GM12878 (cell line): ENCODE results near the gene SP110. TPM values are rescaled to one million over a fixed set of nuclear protein-coding genes. Genes with fewer than 3 reads are reported as not detected.

ENCODE experiments used
- ATAC-seq: fragments of 200-7000 bp; cut with Tn5 transposase; 3 replicates; pipeline ENCODE4 v1.9.1; 2020; ENCODE audit warnings: mild to moderate bottlenecking, moderate library complexity
- BruUV-seq: library from RNA; stranded (reverse); fragments of 400-500 nt; replicated peaks from 2 replicates; lab custom pipeline; 2021; lab: Mats Ljungman, UMichigan
- CTCF ChIA-PET: fragments of 300-600 bp; sonication (Branson Sonifier 250); formaldehyde crosslinking; extraction: SDS; loops from one replicate; lab custom pipeline; 2021; ENCODE audit warnings: inconsistent platforms; lab: Yijun Ruan, JAX
- POLR2A ChIA-PET: fragments of 350-600 bp; formaldehyde crosslinking; extraction: SDS; loops from one replicate; lab custom pipeline; 2021; ENCODE audit warnings: inconsistent platforms; lab: Charles Lee
- RAD21 ChIA-PET: fragments of 300-600 bp; sonication (Branson Sonifier 250); formaldehyde crosslinking; loops from one replicate; lab custom pipeline; 2023; ENCODE audit warnings: antibody characterized with exemption; ENCODE audit not compliant: unreplicated experiment; lab: Charles Lee
- SMC1A ChIA-PET: fragments of 300-600 bp; sonication (Branson Sonifier 250); formaldehyde crosslinking; loops from one replicate; lab custom pipeline; 2023; ENCODE audit not compliant: unreplicated experiment, uncharacterized antibody; lab: Charles Lee
- DNase-seq: peaks from one replicate; pipeline ENCODE4 v3.0.0-alpha.2; 2011; ENCODE audit warnings: low read depth, low spot score
- FAIRE-seq: peaks from 3 replicates; lab custom pipeline; 2011; peaks lifted over from hg19 to GRCh38; lab: Jason Lieb, UNC
- H2AFZ ChIP-seq: 2 replicates; pipeline ENCODE4 v1.6.0; 2011; ENCODE audit warnings: low read depth, low read length, control low read depth; ENCODE audit not compliant: control insufficient read depth
- H3K27ac ChIP-seq: 2 replicates; pipeline ENCODE4 v1.5.1; 2011; ENCODE audit warnings: control low read depth; ENCODE audit not compliant: control insufficient read depth, insufficient read depth
- H3K27me3 ChIP-seq, 2 experiments: replicated peaks in 1 of 2; 2 replicates each; pipeline versions ENCODE4 v1.6.0 to v1.6.1; 2011; ENCODE audit warnings: low read length in 1 of 2; ENCODE audit not compliant: control insufficient read depth in 2 of 2, insufficient read depth in 2 of 2
- H3K36me3 ChIP-seq, 2 experiments: 2 replicates each; pipeline ENCODE4 v1.5.1; 2011; ENCODE audit warnings: low read length in 1 of 2; ENCODE audit not compliant: control insufficient read depth in 2 of 2, insufficient read depth in 2 of 2
- H3K4me1 ChIP-seq: 2 replicates; pipeline ENCODE4 v1.6.1; 2011; ENCODE audit warnings: mild to moderate bottlenecking, low read length, moderate library complexity, mixed read lengths; ENCODE audit not compliant: control insufficient read depth, insufficient read depth
- H3K4me2 ChIP-seq: 2 replicates; pipeline ENCODE4 v1.6.0; 2011; ENCODE audit warnings: control low read depth; ENCODE audit not compliant: control insufficient read depth, insufficient read depth
- H3K4me3 ChIP-seq: fragments of 200-600 bp; sonication (generic); 2 replicates; pipeline ENCODE4 v1.5.1; 2016
- H3K79me2 ChIP-seq: 2 replicates; pipeline ENCODE4 v1.6.0; 2011; ENCODE audit warnings: low read length; ENCODE audit not compliant: control insufficient read depth, insufficient read depth
- H3K9ac ChIP-seq: 2 replicates; pipeline ENCODE4 v1.8.0; 2011; ENCODE audit warnings: low read length, control low read depth, mixed read lengths; ENCODE audit not compliant: control insufficient read depth, insufficient read depth
- H3K9me3 ChIP-seq: replicated peaks from 3 replicates; pipeline ENCODE4 v1.5.1; 2011; ENCODE audit warnings: mild to moderate bottlenecking, low read length; ENCODE audit not compliant: control insufficient read depth, insufficient read depth
- H4K20me1 ChIP-seq: 2 replicates; pipeline ENCODE4 v1.6.0; 2011; ENCODE audit not compliant: control insufficient read depth, insufficient read depth
- CREM ChIP-seq: IDR thresholded peaks from 2 replicates; pipeline ENCODE4 v1.6.1; 2014; ENCODE audit warnings: antibody characterized with exemption, low read depth
- JUND ChIP-seq: IDR thresholded peaks from 2 replicates; pipeline ENCODE4 v1.6.1; 2012; ENCODE audit warnings: low read depth, mild to moderate bottlenecking, low read length, improper control_type of control experiment, moderate library complexity
- LARP7 ChIP-seq: fragments of 450-650 bp; IDR thresholded peaks from 2 replicates; pipeline ENCODE4 v1.6.1; 2017; ENCODE audit warnings: mild to moderate bottlenecking
- MEF2A ChIP-seq: IDR thresholded peaks from 2 replicates; pipeline ENCODE4 v1.6.1; 2011; ENCODE audit warnings: low read depth, mild to moderate bottlenecking, low read length, moderate library complexity; ENCODE audit not compliant: insufficient read depth
- MTA3 ChIP-seq: IDR thresholded peaks from 2 replicates; pipeline ENCODE4 v1.6.1; 2012; ENCODE audit warnings: low read length, inconsistent platforms, borderline replicate concordance
- SPI1 ChIP-seq: IDR thresholded peaks from 2 replicates; pipeline ENCODE4 v1.6.1; 2011; ENCODE audit warnings: low read depth, mild to moderate bottlenecking, low read length, moderate library complexity, borderline replicate concordance; ENCODE audit not compliant: insufficient read depth
- WRNIP1 ChIP-seq: IDR thresholded peaks from 2 replicates; pipeline ENCODE4 v1.6.1; 2011; ENCODE audit warnings: low read depth, low read length, improper control_type of control experiment, borderline replicate concordance
- YBX1 ChIP-seq: fragments of 450-650 bp; IDR thresholded peaks from 2 replicates; pipeline ENCODE4 v1.6.1; 2016; ENCODE audit warnings: antibody characterized with exemption
- WGBS: methylation state at CpG from one replicate; pipeline ENCODE4 v1.1.6; 2016; ENCODE audit warnings: low lambda C conversion rate; ENCODE audit not compliant: insufficient replicate concordance, insufficient coverage; ENCODE audit errors: missing lambda C conversion rate; 5-methylcytosine and 5-hydroxymethylcytosine counted together
- in situ Hi-C: fragments of 300-500 bp; cut with MboI; formaldehyde crosslinking; loops from 9 replicates; pipeline ENCODE4 v1.14.3; 2018; ENCODE audit warnings: mixed read lengths
- intact Hi-C: fragments of 100-400 bp; cut with micrococcal nuclease; formaldehyde crosslinking; loops from one replicate; pipeline ENCODE4 v1.14.2; 2022; ENCODE audit not compliant: unreplicated experiment
- polyA plus RNA-seq, 11 experiments: library from polyadenylated mRNA; depleted of rRNA in 4 of 11; unstranded in 6 of 11; stranded (reverse) in 5 of 11; fragments of >200 nt; fragmentation: Nextera tagmentation in 4 of 11; fragmentation: Illumina TruSeq in 1 of 11; extraction: Ambion mirVana in 4 of 11; extraction: Trizol in 1 of 11; gene quantifications; 1 replicate in 1 of 11; 2 replicates in 10 of 11; pipeline versions ENCODE4 v1.2.1 to v1.2.3, GENCODE V29; 2011 to 2016; ENCODE audit warnings: inconsistent platforms in 2 of 11, missing spikeins in 2 of 11, low read depth in 1 of 11
- total RNA-seq, 4 experiments: library from RNA; depleted of rRNA in 3 of 4; stranded (reverse); fragments of >200 nt in 3 of 4; fragmentation: Illumina TruSeq in 1 of 4; extraction: Trizol in 1 of 4; gene quantifications; 2 replicates each; pipeline versions ENCODE4 v1.2.1 to v1.2.3, GENCODE V29; 2013 to 2021
- TF ChIP-seq, protein P1 (sequence below): fragments of 450-650 bp; IDR thresholded peaks from 2 replicates; pipeline ENCODE4 v1.6.1; 2017; ENCODE audit warnings: mild to moderate bottlenecking, low read depth, inconsistent platforms; ENCODE audit not compliant: poor library complexity, severe bottlenecking
- TF ChIP-seq, protein P2 (sequence below): fragments of 150-350 bp; IDR thresholded peaks from 2 replicates; pipeline ENCODE4 v1.6.1; 2016; ENCODE audit warnings: low read depth, low read length

SP110 gene
- total and polyA plus RNA-seq, 10 of the 15 experiments (the other 5 are each of a cell fraction or from before 2014, with no cell fraction given): 81.2 to 149 (median 100) TPM

DNA sequence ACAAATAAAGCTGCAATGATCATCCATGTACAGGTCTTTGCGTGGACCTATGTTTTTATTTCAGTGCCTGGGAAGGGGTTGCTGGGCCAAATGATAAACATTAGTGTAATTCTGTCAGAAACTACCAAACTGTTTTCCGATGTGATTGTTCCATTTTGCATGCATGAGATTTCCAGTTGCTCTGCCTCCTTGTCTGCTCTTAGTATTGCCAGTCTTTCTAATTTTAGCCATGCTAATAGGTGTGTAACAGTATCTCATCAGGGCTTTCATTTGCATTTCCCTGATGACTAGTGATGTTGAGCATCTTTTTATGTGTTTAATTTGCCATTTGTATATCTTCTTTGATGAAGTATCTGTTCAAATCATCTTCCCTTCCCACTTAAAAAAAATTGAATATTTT is 67.5 kb downstream of the SP110 start (continued):
- TF ChIP-seq MEF2A: no peak
- no peak for TF ChIP-seq MTA3
- no peak for TF ChIP-seq WRNIP1
- TF ChIP-seq CREM: no peak
- TF ChIP-seq, protein P1, sequence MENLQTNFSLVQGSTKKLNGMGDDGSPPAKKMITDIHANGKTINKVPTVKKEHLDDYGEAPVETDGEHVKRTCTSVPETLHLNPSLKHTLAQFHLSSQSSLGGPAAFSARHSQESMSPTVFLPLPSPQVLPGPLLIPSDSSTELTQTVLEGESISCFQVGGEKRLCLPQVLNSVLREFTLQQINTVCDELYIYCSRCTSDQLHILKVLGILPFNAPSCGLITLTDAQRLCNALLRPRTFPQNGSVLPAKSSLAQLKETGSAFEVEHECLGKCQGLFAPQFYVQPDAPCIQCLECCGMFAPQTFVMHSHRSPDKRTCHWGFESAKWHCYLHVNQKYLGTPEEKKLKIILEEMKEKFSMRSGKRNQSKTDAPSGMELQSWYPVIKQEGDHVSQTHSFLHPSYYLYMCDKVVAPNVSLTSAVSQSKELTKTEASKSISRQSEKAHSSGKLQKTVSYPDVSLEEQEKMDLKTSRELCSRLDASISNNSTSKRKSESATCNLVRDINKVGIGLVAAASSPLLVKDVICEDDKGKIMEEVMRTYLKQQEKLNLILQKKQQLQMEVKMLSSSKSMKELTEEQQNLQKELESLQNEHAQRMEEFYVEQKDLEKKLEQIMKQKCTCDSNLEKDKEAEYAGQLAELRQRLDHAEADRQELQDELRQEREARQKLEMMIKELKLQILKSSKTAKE: no peak

DNA sequence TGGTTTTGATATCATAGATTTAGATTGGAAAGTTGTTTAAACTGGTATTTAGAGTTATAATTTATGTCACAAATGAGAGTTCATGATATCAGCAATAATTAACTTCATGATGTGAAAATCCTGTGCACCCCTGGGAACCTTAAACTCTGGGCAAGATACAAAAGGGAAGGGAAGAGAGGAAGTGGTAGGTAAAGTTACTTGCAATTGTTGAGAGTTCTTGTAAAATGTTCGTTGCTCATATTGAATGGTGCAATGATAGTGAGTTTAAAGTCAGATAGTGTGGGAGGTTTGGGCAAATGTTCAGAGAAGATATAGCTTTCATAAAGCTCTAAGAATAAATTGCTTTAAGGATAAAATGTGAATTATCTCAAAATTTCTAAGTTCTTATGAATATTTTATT is 75.4 kb downstream of the SP110 start:
- intact Hi-C loops: no loop called here
- Histone ChIP-seq H2AFZ (no peak overlapping the region), H3K9ac (no peak overlapping the region), H3K9me3 (no peaks in the 10 kb centered on the region; the same call in 2 of the 3 replicates), H3K36me3 (no peaks in the 10 kb centered on the region), H4K20me1 (no peaks in the 10 kb centered on the region), H3K27ac (no peak overlapping the region), H3K4me1 (no peaks in the 10 kb centered on the region), H3K27me3 (no peaks in the 10 kb centered on the region), H3K79me2 (no peaks in the 10 kb centered on the region), H3K4me2 (no peak overlapping the region), H3K4me3 (no peak overlapping the region)
- no peak for ATAC-seq
- no TSS peak for BruUV-seq
- no peak for TF ChIP-seq LARP7
- no peak for TF ChIP-seq YBX1
- TF ChIP-seq SPI1: no peak
- no peak for TF ChIP-seq JUND
- TF ChIP-seq, protein P2, sequence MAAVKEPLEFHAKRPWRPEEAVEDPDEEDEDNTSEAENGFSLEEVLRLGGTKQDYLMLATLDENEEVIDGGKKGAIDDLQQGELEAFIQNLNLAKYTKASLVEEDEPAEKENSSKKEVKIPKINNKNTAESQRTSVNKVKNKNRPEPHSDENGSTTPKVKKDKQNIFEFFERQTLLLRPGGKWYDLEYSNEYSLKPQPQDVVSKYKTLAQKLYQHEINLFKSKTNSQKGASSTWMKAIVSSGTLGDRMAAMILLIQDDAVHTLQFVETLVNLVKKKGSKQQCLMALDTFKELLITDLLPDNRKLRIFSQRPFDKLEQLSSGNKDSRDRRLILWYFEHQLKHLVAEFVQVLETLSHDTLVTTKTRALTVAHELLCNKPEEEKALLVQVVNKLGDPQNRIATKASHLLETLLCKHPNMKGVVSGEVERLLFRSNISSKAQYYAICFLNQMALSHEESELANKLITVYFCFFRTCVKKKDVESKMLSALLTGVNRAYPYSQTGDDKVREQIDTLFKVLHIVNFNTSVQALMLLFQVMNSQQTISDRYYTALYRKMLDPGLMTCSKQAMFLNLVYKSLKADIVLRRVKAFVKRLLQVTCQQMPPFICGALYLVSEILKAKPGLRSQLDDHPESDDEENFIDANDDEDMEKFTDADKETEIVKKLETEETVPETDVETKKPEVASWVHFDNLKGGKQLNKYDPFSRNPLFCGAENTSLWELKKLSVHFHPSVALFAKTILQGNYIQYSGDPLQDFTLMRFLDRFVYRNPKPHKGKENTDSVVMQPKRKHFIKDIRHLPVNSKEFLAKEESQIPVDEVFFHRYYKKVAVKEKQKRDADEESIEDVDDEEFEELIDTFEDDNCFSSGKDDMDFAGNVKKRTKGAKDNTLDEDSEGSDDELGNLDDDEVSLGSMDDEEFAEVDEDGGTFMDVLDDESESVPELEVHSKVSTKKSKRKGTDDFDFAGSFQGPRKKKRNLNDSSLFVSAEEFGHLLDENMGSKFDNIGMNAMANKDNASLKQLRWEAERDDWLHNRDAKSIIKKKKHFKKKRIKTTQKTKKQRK: no peak
- CTCF ChIA-PET: no interaction called here
- no peak for FAIRE-seq
- SMC1A ChIA-PET: no interaction called here
- DNase-seq: no peak
- POLR2A ChIA-PET: no interaction called here
- in situ Hi-C loops: no loop called here
- RAD21 ChIA-PET: no interaction called here
- WGBS: 33% methylated on average over 1 of the region's 1 CpG
